ENCODE data around the gene MMD. TPM values are rescaled to one million over a fixed set of nuclear protein-coding genes. Genes with fewer than 3 reads are reported as not detected.

MMD gene
- total and polyA plus RNA-seq, 9 of the 15 experiments (the other 6 are each of a cell fraction or from before 2014, with no cell fraction given) = 3.1 to 18.9 (median 10.7) TPM

DNA sequence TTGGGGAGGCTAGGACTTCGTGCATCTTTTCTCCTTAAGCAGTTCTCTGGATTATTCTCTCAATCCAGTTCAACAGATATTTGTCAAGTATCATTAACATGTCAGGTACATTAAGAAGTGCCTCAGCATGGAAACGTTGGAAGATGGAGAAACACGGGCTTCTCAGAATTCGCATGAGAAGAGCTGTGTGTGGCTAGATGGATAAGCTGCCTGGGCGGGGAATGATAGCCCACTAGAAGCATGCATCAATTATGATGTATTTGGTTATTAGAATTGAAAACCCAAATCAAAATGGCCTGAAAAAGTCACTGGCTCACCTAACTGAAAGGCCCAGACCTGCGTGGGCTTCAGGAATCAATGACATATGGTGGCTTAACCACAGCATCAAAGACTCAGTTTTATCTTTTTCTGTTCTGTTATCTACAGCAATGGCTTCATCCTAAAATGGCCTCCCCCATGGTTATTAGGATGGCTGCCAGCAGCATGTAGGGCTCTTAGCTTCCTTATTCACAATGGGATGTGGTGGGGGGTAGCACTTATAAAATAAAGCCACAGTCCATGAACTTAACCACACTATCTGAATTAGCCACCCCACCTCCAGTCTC, 43.9 kb downstream of the MMD start (continued):
- TF ChIP-seq GABPB2 (CRISPR knock-in tag; conservative IDR thresholded peaks at IDR 0.05) = no peak
- TF ChIP-seq FOXA3 (CRISPR knock-in tag; conservative IDR thresholded peaks at IDR 0.05 in 1 of 2, IDR thresholded peaks at IDR 0.05 in 1 of 2) = no peak
- TF ChIP-seq ZKSCAN8 (CRISPR knock-in tag; IDR thresholded peaks at IDR 0.05) = no peak
- no peak for TF ChIP-seq TFAM (CRISPR knock-in tag; conservative IDR thresholded peaks at IDR 0.05)
- TF ChIP-seq SOX6 (IDR thresholded peaks at IDR 0.05) = 0 out of 2 replicates have a peak, but pooled peaks have one; percentile 26
- TF ChIP-seq ZBTB43 (CRISPR knock-in tag; IDR thresholded peaks at IDR 0.05) = no peak
- TF ChIP-seq, protein P1, sequence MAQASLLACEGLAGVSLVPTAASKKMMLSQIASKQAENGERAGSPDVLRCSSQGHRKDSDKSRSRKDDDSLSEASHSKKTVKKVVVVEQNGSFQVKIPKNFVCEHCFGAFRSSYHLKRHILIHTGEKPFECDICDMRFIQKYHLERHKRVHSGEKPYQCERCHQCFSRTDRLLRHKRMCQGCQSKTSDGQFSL (CRISPR knock-in tag; IDR thresholded peaks at IDR 0.05) = no peak
- TF ChIP-seq, protein P1 (tag; IDR thresholded peaks at IDR 0.05) = no peak
- no peak for TF ChIP-seq MEF2A (IDR thresholded peaks at IDR 0.05; ENCODE audit: control insufficient read depth, low read depth, low read length)
- TF ChIP-seq RBBP5 (IDR thresholded peaks at IDR 0.05; ENCODE audit: borderline replicate concordance, insufficient read depth, low read length, poor library complexity, severe bottlenecking) = no peak
- TF ChIP-seq RUNX1 (IDR thresholded peaks at IDR 0.05; ENCODE audit: low read depth) = no peak
- TF ChIP-seq, protein P2, sequence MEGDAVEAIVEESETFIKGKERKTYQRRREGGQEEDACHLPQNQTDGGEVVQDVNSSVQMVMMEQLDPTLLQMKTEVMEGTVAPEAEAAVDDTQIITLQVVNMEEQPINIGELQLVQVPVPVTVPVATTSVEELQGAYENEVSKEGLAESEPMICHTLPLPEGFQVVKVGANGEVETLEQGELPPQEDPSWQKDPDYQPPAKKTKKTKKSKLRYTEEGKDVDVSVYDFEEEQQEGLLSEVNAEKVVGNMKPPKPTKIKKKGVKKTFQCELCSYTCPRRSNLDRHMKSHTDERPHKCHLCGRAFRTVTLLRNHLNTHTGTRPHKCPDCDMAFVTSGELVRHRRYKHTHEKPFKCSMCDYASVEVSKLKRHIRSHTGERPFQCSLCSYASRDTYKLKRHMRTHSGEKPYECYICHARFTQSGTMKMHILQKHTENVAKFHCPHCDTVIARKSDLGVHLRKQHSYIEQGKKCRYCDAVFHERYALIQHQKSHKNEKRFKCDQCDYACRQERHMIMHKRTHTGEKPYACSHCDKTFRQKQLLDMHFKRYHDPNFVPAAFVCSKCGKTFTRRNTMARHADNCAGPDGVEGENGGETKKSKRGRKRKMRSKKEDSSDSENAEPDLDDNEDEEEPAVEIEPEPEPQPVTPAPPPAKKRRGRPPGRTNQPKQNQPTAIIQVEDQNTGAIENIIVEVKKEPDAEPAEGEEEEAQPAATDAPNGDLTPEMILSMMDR (IDR thresholded peaks at IDR 0.05 in 2 of 3, conservative IDR thresholded peaks at IDR 0.05 in 1 of 3; ENCODE audit: insufficient read depth in 2 of 3, low read depth in 1 of 3, low read length in 3 of 3) = no peak
- no peak for TF ChIP-seq MCM5 (IDR thresholded peaks at IDR 0.05; ENCODE audit: low read depth)
- TF ChIP-seq HDAC6 (IDR thresholded peaks at IDR 0.05; ENCODE audit: low read depth, low read length) = no peak
- TF ChIP-seq ILF3 (IDR thresholded peaks at IDR 0.05; ENCODE audit: borderline replicate concordance) = no peak
- TF ChIP-seq NELFE (IDR thresholded peaks at IDR 0.05; ENCODE audit: insufficient read depth, insufficient read length) = no peak
- TF ChIP-seq GABPA (tag; conservative IDR thresholded peaks at IDR 0.05; ENCODE audit: low read depth) = no peak
- no peak for TF ChIP-seq CXXC5 (CRISPR knock-in tag; IDR thresholded peaks at IDR 0.05)
- TF ChIP-seq ARID1B (IDR thresholded peaks at IDR 0.05) = peak; percentile 54; the same call in 1 of the 2 replicates
- TF ChIP-seq POLR2AphosphoS2 (IDR thresholded peaks at IDR 0.05; ENCODE audit: low read length) = no peak
- TF ChIP-seq, protein P3, sequence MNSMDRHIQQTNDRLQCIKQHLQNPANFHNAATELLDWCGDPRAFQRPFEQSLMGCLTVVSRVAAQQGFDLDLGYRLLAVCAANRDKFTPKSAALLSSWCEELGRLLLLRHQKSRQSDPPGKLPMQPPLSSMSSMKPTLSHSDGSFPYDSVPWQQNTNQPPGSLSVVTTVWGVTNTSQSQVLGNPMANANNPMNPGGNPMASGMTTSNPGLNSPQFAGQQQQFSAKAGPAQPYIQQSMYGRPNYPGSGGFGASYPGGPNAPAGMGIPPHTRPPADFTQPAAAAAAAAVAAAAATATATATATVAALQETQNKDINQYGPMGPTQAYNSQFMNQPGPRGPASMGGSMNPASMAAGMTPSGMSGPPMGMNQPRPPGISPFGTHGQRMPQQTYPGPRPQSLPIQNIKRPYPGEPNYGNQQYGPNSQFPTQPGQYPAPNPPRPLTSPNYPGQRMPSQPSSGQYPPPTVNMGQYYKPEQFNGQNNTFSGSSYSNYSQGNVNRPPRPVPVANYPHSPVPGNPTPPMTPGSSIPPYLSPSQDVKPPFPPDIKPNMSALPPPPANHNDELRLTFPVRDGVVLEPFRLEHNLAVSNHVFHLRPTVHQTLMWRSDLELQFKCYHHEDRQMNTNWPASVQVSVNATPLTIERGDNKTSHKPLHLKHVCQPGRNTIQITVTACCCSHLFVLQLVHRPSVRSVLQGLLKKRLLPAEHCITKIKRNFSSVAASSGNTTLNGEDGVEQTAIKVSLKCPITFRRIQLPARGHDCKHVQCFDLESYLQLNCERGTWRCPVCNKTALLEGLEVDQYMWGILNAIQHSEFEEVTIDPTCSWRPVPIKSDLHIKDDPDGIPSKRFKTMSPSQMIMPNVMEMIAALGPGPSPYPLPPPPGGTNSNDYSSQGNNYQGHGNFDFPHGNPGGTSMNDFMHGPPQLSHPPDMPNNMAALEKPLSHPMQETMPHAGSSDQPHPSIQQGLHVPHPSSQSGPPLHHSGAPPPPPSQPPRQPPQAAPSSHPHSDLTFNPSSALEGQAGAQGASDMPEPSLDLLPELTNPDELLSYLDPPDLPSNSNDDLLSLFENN (IDR thresholded peaks at IDR 0.05; ENCODE audit: low read depth in 2 of 2, low read length in 2 of 2) = no peak

Data from K562 (cell line).